Suprapubic skin (tissue), 4 donors: ENCODE measurements around the gene RGN. TPM values are rescaled to one million over a fixed set of nuclear protein-coding genes. Genes with fewer than 3 reads are reported as not detected.
"Not testable (repeated sequence)": the region's sequence is repeated elsewhere in the genome, so short reads cannot be mapped to it uniquely, and the experiment has no call there.

Experiments
- DNase-seq, 2 donors: peaks; one replicate each; pipeline ENCODE4 v3.0.0-alpha.2; 2019; ENCODE audit warnings: low spot score in 2 of 2
- H3K27ac ChIP-seq: fragments of 200-600 bp; sonication (generic); one replicate; pipeline ENCODE4 v1.5.1; 2019
- H3K27me3 ChIP-seq: fragments of 200-600 bp; sonication (generic); one replicate; pipeline ENCODE4 v1.5.1; 2019
- H3K36me3 ChIP-seq: fragments of 200-600 bp; sonication (generic); one replicate; pipeline ENCODE4 v1.5.1; 2019
- H3K4me1 ChIP-seq: fragments of 200-600 bp; sonication (generic); one replicate; pipeline ENCODE4 v1.5.1; 2019
- H3K4me3 ChIP-seq: fragments of 200-600 bp; sonication (generic); one replicate; pipeline ENCODE4 v1.5.1; 2019; ENCODE audit warnings: mild to moderate bottlenecking
- H3K9me3 ChIP-seq: fragments of 200-600 bp; sonication (generic); one replicate; pipeline ENCODE4 v1.5.1; 2019
- CTCF ChIP-seq, 2 donors: fragments of 200-600 bp in 1 of 2; fragments of 450-650 bp in 1 of 2; sonication (generic) in 1 of 2; IDR thresholded peaks; one replicate each; pipeline ENCODE4 v1.5.1; 2016 to 2019; ENCODE audit warnings: antibody characterized with exemption in 2 of 2, mild to moderate bottlenecking in 1 of 2, moderate library complexity in 1 of 2
- EP300 ChIP-seq: sonication (generic); formaldehyde crosslinking; IDR thresholded peaks from one replicate; pipeline ENCODE4 v1.6.1; 2017; ENCODE audit warnings: antibody characterized with exemption
- POLR2A ChIP-seq, 2 donors: fragments of 450-650 bp; IDR thresholded peaks; one replicate each; pipeline ENCODE4 v1.6.1; 2017; ENCODE audit warnings: antibody characterized with exemption in 2 of 2, mild to moderate bottlenecking in 2 of 2, moderate library complexity in 2 of 2
- POLR2AphosphoS5 ChIP-seq, 3 donors: sonication (generic); formaldehyde crosslinking; IDR thresholded peaks; one replicate each; pipeline ENCODE4 v1.6.1; 2017; ENCODE audit warnings: antibody characterized with exemption in 3 of 3
- WGBS: methylation state at CpG from one replicate; pipeline ENCODE4 v1.1.5; 2018; 5-methylcytosine and 5-hydroxymethylcytosine counted together
- total RNA-seq, 4 donors: library from RNA; depleted of rRNA; stranded (reverse); fragments of >200 nt; gene quantifications; one replicate each; pipeline ENCODE4 v1.1.0, GENCODE V29; 2016

The RGN gene
- total RNA-seq, 4 donors from 2014 or later, result 0.29 to 1.8 (median 1.5) TPM; not detected in 1

GRCh38 chrX:47129157-47129898, 51.1 kb downstream of the RGN start:
- peak; percentile 92 to 93 for DNase-seq
- WGBS, result 33% methylated on average over 31 of the region's 31 CpGs
- no peak for TF ChIP-seq EP300
- TF ChIP-seq CTCF (IDR thresholded peaks at IDR 0.05), result no peak
- TF ChIP-seq POLR2A (IDR thresholded peaks at IDR 0.05), result no peak
- peak in 1 of 3 donors; percentile 45 for TF ChIP-seq POLR2AphosphoS5 (IDR thresholded peaks at IDR 0.05)
- Histone ChIP-seq H3K36me3 (no peaks in the 10 kb centered on the region), H3K4me1 (peaks cover 6% of the 10 kb centered on the region), H3K9me3 (no peaks in the 10 kb centered on the region), H3K27me3 (no peaks in the 10 kb centered on the region), H3K4me3 (peak overlapping the region; percentile 56), H3K27ac (peak overlapping the region; percentile 79)

- Histone ChIP-seq H3K4me1 (peaks cover 6% of the 10 kb centered on the region), H3K36me3 (no peaks in the 10 kb centered on the region), H3K9me3 (no peaks in the 10 kb centered on the region), H3K4me3 (peak overlapping the region; percentile 56), H3K27me3 (no peaks in the 10 kb centered on the region), H3K27ac (peak overlapping the region; percentile 79)
- no peak for TF ChIP-seq CTCF (IDR thresholded peaks at IDR 0.05)
- no peak for TF ChIP-seq EP300
- no peak for TF ChIP-seq POLR2A (IDR thresholded peaks at IDR 0.05)
- TF ChIP-seq POLR2AphosphoS5 (IDR thresholded peaks at IDR 0.05), result no peak
- 43% methylated on average over 11 of the region's 11 CpGs for WGBS
- no peak for DNase-seq
These were observed 51.7 kb downstream of the RGN start for GRCh38 chrX:47129899-47130358.

GRCh38 chrX:47133493-47133892, 55.2 kb downstream of the RGN start:
- H3K4me1 ChIP-seq, result peaks cover 6% of the 10 kb centered on the region
- H3K9me3 ChIP-seq, result no peaks in the 10 kb centered on the region
- H3K4me3 ChIP-seq, result no peak overlapping the region
- H3K27ac ChIP-seq, result no peak overlapping the region
- DNase-seq, result no peak
- WGBS, result 80% methylated on average over 5 of the region's 5 CpGs
- H3K27me3 ChIP-seq, result no peaks in the 10 kb centered on the region
- H3K36me3 ChIP-seq, result no peaks in the 10 kb centered on the region
- TF ChIP-seq EP300, result no peak

GRCh38 chrX:47135650-47136049, 57.4 kb downstream of the RGN start:
- H3K4me1 ChIP-seq, H3K9me3 ChIP-seq, H3K27me3 ChIP-seq, DNase-seq, H3K4me3 ChIP-seq, H3K36me3 ChIP-seq, H3K27ac ChIP-seq: not testable (repeated sequence)
- WGBS, result 62% methylated on average over 5 of the region's 5 CpGs

GRCh38 chrX:47138171-47138570, 59.9 kb downstream of the RGN start:
- 87% methylated on average over 6 of the region's 6 CpGs for WGBS
- Histone ChIP-seq H3K27ac (no peak overlapping the region), H3K27me3 (no peaks in the 10 kb centered on the region), H3K4me3 (no peak overlapping the region), H3K4me1 (no peaks in the 10 kb centered on the region), H3K9me3 (no peaks in the 10 kb centered on the region), H3K36me3 (no peaks in the 10 kb centered on the region)
- TF ChIP-seq POLR2A (IDR thresholded peaks at IDR 0.05) (no peak), POLR2AphosphoS5 (IDR thresholded peaks at IDR 0.05) (no peak), CTCF (IDR thresholded peaks at IDR 0.05) (no peak), EP300 (no peak)
- DNase-seq, result no peak

Other genes with a start within 250 kb of the RGN start
- gene RP2, start 241.4 kb upstream of the RGN start, total RNA-seq, result 1 to 10 TPM; 5.1 to 8.3 (median 6.3) TPM
- gene JADE3, start 166.0 kb upstream of the RGN start, total RNA-seq, result 1 to 10 TPM; 3.6 to 6.2 (median 5.1) TPM
- 10 to 100 TPM; 28.0 to 67.3 (median 51.7) TPM for gene NDUFB11, start 66.3 kb downstream of the RGN start, total RNA-seq
- gene RBM10, start 66.8 kb downstream of the RGN start, total RNA-seq, result 10 to 100 TPM; 27.9 to 33.1 (median 30.2) TPM
- gene UBA1, start 115.4 kb downstream of the RGN start, total RNA-seq, result 100 to 1,000 TPM; 146 to 186 (median 157) TPM
- 10 to 100 TPM; 70.5 to 90.1 (median 88.0) TPM for gene CDK16, start 140.2 kb downstream of the RGN start, total RNA-seq
- gene USP11, start 154.6 kb downstream of the RGN start, total RNA-seq, result 10 to 100 TPM; 15.4 to 28.3 (median 20.9) TPM